ENCODE measurements around the gene MRPS34.

The MRPS34 gene

DNA sequence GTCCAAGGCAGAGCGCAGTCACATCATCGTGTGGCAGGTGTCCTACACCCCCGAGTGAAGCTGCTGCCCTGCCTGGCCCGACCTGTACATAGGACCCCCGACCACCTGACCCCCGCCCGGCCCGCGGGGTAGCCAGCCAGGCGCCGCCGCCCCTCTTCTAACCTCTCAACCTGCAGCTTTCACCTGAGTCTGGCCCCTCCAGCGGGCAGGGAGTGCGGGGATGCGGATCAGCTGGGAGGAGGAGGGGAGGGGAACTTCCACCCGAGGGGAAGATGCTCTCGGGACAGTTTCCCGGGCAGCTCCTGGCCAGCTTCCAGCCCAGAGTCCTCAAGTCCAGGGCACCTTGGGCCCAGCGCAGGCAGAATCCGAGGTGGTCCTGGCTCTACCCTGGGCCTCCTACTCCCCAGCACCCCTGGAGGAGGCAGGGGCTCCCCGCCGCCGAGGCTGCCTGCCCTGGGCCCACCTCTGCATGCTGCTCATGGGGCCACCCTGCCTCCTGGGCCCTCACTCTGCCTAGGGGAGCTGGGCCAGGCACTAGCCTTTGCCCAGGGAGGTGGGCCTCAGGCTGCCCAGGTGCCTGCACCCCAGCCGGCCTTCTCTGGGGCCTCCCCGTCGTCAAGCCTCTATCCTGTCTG is 4.0 kb downstream of the MRPS34 start:
- no peak for DNase-seq

DNA sequence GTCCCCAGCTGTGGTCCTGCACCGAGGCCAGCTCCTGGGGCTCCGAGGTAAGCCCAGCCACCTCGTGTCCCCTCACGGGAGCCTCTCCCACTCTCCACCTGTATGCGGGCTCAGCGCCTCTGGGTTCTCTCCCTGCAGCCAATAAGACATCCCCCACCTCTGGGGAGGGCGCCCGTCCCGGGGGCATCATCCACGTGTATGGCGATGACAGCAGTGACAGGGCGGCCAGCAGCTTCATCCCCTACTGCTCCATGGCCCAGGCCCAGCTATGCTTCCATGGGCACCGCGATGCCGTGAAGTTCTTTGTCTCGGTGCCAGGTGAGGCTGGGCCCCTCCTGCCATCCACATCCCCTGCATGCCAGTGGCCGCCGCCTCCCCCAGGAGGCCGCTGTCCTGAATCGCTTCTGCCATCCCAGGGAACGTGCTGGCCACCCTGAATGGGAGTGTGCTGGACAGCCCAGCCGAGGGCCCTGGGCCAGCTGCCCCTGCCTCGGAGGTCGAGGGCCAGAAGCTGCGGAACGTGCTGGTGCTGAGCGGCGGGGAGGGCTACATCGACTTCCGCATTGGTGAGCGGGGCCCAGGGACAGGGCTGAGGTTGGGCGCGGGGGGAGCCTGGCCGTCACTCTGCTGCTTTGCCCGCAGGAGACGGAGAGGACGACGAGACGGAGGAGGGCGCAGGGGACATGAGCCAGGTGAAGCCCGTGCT is 4.7 kb downstream of the MRPS34 start:
- no peak for DNase-seq

DNA sequence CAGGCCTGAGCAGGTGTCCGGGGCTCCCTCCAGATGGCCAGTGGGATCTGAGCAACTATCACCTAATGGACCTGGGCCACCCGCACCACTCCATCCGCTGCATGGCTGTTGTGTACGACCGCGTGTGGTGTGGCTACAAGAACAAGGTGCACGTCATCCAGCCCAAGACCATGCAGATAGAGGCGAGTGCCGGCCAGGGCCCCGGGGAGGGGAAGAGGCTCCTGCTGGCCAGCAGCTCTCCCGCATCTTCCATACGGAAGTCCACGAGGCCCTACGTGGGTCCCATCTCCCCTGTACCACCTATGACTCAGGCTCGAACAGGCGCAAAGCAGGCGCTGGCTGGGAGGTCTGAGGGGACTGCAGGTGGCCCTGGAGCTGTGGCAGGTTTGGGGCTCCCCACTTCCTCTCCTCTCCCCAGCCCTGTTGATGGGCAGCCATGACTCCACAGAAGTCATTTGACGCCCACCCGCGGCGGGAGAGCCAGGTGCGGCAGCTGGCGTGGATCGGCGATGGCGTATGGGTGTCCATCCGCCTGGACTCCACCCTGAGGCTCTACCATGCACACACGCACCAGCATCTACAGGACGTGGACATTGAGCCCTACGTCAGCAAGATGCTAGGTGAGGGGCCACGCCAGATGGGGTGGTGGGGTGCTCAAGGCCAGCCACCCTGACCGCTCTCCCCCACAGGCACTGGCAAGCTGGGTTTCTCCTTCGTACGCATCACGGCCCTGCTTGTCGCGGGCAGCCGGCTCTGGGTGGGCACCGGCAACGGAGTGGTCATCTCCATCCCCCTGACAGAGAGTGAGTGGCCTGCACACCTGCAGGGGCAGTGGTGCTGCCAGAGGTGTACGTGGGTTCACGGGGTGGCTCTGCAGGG is 5.6 kb downstream of the MRPS34 start:
- DNase-seq: no peak

DNA sequence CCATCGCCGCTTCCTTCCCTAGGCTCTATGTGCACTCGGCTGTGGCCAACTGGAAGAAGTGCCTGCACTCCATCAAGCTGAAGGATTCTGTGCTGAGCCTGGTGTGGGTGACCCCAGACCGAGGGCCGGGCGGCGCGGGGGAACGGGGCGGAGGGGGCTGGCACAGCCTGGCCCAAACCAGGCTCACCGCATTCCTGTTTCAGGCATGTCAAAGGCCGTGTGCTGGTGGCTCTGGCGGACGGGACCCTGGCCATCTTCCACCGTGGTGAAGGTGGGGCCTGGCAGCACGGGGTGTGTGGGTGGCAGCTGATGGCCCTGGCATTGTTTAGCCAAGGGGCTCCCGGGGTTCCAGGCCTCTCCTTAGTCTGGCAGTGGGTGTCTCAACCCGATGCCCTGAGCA is 6.2 kb downstream of the MRPS34 start:
- no peak for DNase-seq

DNA sequence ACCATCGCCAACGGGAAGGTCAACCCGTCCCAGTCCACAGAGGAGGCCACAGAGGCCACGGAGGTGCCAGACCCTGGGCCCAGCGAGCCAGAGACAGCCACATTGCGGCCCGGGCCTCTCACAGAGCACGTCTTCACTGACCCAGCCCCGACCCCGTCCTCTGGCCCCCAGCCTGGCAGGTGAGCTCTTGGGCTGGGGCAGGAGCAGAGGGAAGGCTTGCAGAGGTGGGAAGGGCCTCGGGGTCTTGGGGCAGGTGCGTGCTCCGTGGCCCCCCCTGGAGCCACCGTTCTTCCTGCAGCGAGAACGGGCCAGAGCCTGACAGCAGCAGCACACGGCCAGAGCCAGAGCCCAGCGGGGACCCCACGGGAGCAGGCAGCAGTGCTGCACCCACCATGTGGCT is 6.7 kb downstream of the MRPS34 start:
- no peak for DNase-seq

DNA sequence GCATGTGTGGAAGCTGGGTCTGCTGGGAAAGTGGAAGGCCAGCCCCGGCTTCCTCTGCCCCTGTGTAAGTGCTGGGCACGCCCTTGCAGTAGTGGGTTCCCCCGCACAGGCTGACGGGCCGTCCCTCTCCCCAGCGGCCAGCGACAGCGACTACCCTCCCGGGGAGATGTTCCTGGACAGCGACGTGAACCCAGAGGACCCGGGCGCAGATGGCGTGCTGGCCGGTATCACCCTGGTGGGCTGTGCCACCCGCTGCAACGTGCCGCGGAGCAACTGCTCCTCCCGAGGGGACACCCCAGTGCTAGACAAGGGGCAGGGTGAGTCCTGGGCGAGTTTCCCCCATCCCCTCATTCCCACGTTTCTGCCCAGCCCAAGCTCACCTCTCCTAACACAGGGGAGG is 7.1 kb downstream of the MRPS34 start:
- DNase-seq: no peak

DNA sequence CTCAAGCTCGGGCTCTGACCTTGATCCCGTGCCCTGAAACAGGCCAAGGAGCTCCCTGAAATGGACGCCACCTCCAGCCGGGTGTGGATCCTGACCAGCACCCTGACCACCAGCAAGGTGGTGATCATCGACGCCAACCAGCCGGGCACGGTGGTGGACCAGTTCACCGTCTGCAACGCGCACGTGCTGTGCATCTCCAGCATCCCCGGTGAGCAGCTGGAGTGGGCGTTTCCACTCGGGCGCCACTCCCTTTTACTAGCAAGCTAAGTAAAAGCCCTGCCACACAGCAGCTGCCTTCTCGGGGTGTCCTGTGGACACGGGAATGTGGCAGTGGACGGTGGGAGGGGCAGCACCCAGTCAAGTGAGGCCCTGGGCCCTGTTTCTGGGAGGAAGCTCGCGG is 8.0 kb downstream of the MRPS34 start:
- DNase-seq: no peak

DNA sequence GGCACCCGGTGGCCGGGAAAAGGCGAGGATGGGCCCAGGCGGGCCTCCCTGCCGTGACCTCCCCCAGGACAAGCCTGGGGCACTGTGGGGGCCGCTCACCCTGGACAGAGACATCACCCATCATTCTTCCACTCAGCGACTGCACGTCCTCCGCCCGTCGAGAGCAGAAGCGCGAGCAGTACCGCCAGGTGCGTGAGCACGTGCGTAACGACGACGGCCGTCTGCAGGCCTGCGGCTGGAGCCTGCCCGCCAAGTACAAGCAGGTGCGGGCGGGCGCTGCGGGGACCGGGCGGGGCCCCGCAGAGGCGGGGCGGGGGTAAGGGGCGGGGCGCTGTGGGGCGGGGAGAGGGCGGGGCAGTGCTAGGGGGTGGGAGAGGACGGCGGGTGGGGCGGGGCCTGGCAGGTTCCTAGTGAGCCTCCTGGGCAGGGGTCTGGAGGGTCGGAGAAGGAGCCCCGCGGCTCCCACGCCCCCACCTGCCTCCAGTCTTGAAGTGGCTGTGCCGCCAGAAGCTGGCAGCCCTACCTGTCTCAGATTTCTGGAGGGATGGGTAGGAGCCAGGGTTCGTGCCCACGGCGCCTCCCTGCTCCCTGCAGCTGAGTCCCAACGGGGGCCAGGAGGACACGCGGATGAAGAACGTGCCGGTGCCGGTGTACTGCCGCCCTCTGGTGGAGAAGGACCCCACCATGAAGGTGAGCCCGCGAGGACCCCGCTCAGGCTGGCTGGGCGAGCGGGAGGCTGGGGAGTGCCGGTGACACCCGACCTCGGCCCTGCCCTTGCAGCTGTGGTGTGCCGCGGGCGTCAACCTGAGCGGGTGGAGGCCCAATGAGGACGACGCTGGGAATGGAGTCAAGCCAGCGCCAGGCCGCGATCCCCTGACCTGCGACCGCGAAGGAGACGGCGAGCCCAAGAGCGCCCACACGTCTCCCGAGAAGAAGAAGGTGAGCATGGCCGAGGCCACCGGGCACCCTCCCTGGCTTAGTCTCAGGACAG is 9.1 kb downstream of the MRPS34 start:
- DNase-seq: peak in 1 of 2 experiments; percentile 29

DNA sequence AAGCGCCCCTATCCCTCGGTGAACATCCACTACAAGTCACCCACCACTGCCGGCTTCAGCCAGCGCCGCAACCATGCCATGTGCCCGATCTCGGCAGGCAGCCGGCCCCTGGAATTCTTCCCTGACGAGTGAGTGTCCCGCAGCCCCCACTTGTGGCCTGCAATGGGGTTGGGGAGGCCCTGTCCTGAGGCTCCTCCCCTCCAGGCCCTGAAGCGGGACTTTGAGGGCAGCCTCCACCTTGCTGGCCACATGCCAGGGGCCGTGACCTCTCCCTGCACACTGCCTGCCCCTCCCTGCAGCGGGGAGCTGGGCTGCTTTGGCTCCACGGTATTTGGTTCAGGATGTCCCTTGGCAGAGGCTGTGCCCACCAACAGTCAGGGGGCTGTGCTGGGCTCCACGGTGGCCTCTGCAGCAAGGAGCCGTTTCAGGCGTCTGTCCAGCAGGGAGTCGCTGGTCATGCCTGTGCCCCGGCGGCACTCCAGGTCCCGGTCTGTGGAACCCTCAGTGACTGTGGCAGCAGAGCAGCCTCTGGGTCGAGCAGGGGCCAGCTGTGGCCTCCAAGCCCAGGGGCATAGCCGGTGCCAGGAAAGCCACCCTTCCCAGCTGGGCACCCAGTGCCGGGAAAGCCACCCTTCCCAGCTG is 9.9 kb downstream of the MRPS34 start:
- DNase-seq: no peak

DNA sequence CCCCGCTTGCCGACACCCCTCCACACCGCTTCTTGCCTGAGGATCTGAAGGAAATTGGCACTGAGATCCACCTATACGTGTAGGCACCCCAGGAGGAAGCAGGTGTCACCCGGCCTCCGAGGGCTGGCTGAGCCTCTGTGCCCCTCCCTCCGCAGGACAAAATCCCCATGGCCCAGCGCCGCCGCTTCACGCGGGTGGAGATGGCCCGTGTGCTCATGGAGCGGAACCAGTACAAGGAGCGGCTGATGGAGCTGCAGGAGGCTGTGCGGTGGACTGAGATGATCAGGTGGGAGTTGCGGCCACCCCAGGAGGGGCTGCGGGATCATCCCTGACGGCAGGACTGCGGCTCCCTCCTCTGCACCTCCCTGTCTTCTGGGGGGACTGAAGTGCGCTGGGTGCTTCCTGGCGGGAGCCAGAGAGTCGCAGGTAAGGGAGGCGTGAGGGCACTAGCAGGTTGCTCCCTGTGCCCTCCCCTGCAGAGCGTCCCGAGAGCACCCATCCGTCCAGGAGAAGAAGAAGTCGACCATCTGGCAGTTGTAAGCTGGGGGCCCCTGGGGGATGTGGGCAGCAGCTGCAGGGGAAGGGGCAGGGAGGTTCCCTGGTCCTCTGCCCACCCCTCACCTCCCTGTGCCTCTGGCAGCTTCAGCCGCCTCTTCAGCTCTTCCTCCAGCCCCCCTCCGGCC is 10.6 kb downstream of the MRPS34 start:
- no peak for DNase-seq

DNA sequence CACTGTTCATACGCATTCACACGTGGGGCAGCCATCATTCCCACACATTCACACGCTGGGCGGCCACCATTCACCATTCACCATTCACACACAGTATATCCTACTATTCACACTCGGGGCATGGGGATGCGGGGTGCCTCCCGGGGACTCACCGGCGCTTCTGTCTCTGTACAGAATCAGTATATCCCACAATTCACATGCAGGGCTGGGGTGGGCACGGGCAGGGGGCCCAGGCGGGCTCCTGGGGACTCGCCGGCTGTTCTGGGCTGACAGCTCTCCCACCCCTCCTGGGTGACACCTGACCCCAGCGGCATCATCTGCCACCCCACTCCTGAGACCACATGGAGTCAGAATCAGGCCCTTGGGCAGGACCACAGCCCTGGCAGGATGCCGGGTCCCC is 11.2 kb downstream of the MRPS34 start:
- no peak for DNase-seq

DNA sequence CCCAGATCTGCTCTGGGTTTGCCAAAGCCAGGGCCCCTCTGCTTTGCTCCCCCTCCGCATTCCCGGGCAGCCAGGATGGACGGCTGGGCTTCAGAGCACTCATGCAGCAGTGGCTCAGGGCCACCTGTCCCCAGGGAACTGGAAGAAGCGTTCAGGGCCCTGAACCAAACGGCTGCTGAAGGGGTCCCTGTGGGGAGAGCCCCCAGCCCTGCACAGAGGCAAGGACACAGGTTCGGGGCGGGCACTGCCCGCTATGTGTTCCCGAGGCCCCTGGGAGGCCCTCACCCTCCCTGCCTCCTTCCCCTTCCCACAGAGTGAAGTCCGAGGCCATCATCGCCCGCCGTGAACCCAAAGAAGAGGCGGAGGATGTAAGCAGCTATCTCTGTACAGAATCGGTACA is 12.0 kb downstream of the MRPS34 start:
- no peak for DNase-seq

DNA sequence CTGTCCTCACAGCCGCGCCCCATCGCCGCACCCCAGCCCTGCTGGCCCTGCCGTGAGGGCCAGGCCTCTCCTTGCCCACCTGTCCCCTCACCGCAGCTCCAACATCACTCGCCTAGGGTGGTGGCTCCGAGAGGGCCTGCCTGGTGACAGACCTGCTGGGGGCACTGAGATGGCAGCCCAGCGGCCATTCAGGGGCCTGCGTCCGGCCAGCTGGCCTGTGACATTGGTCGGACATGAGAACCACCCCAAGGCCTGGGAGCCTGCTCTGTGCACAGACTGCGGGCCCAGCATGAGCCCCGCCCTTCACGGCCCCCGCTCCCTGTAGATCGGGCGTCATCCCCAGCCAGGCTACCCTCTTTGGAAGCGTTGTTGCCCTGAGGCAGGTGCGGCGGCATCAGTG is 13.4 kb downstream of the MRPS34 start:
- DNase-seq: no peak

DNA sequence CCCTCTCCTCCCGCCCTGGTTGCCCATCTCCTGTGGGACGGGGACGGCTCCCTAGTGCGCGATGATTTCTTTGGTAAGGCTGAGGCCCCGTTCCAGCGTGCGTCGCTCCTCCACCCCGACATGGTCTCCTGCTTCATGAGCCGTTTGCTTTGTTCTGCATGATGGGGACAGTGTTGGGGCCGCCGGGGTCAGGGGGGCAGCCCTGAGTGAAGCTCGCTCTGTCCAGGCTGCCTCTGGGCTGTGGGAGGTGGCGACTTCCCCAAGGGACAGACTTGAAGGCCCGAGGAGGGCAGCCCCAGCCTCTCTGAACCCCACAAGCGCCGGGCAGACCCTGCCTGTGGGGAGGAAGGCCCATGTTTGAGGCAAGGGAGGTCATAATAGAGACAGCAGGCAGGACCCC is 14.0 kb downstream of the MRPS34 start:
- no peak for DNase-seq

DNA sequence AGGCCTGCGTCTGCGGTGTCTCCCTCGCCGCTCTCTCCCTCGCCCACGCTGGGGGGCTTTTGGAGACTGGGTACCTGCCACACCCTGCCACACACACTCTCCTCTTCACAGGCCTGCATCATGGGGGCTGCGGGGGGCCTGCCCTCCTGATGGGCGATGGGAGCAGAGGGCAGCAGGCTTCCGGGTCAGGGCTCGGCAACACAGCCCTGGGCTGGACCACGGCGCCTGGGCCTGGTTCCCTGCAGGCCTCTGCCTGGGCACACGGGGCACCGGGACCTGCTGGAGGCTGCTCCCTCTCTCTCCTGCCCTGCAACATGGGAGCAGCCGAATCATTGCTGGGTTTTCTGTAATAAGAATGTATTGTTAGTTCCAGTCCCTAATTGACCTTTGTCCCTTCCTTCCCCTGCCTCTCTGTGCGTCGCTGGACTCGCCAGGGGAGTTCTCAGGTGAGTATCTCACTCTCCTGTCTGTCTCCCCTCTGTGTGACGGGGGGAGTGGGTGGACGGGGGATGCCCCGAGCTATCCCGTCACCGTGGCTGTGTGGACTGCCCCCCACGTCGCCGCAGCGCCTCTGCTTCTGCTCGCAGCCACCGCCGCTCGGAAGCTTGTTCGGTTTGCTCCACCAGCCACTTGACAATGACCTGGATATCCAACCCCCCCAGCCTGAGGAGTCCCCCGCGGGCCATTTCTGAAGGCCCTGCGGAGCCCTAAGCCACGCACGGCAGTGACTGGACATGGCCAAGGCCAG is 15.0 kb downstream of the MRPS34 start:
- DNase-seq: no peak

DNA sequence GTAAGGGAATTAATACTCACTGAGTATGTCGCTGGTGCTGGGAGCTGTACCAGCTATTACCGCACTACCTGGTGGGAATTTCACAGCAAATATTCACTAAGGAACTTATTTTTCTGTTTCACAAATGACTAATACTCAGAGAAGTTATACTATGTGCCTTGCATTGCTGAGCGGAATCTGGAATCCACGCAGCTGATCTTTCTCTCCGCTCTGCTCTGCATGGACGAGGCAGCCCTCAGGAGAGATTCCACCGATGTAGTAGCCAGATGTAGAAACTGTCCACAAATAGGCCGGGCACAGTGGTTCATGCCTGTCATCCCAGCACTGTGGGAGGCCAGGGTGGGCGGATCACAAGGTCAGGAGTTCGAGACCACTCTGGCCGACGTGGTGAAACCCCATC is 18.7 kb downstream of the MRPS34 start:
- DNase-seq: no peak

DNA sequence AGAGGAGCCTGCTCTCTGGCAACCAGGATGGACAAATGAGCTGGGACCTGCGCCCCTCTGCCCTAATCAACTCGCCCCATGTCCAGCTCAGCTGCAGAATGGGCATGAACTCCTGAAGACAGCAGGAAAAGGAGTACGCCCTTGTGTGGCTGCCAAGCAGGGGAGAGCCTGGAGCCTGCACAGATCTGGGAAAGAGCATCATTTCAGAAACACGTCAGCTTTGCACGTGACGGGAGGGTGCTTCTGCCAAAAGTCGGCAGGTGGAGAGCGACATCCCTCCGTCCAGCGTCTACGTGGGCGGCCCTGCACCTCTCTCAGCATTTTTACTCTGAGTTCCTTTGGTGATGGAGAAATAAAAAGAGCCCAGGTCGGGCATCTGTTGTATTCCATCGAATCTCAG is 20.1 kb downstream of the MRPS34 start:
- DNase-seq: no peak

DNA sequence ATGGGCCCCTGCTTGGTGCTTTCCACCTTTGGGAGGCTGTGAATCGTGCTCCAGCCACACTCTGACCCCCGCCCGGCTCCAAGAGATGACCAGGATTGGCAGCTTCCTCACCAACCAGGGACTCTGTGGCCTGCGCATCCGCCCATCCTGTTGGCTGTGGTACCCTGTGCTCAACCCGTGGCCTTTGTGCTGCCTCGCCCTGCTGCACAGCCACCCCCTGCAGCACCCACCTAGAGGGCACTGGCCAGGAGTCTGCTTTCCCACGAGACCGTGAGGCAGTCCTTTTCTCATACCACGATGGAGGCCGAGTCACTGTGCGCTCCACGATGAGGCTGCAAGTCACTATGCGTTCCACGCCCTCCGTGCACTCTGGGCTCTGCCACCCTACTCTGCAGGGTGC is 21.0 kb downstream of the MRPS34 start:
- DNase-seq: no peak

DNA sequence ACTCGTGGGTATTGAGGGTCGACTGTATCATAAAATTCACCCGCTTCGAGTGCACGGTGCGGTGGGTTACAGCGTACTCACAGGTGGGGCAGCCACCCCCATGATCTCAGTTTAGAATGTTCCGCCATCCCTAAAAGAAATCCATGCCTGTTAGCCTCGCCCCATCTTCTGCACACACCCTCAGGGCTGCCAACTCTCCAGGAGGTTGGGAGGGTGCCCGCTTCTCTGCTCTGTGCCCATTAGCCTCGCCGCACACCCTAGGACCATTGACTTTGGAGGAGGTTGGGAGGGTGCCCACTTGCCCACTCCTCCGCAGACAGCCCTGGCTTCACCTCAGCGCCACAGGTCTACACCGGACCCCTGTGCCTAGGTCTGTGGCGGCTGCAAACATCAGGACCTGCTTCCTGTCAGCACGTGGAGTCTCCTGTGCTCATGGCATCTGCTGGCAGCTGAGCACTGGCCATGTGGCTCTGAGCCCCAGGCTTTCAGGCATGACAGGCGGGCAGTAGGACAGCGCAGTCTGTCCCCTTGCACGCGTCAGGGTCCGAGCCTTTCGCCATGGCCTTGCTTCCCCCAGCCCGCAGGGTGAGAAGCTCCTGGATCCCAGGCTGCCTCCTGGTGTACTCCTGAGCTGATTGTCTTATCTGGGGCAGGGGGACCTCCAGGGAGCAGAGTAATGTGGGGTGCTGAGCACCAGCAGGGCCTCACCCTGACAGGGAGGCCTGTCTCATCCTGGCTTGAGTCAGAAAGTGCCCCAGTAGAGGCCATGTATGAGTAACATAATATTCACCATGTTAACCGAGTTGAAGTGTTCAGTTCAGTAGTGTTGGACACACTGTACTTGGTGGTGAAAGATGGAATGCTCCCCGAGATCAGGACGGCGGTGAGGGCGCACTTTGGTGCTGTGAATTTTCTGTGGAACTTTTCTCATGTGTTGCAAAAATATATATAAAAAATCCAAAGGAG is 23.5 kb downstream of the MRPS34 start:
- DNase-seq: no peak

DNA sequence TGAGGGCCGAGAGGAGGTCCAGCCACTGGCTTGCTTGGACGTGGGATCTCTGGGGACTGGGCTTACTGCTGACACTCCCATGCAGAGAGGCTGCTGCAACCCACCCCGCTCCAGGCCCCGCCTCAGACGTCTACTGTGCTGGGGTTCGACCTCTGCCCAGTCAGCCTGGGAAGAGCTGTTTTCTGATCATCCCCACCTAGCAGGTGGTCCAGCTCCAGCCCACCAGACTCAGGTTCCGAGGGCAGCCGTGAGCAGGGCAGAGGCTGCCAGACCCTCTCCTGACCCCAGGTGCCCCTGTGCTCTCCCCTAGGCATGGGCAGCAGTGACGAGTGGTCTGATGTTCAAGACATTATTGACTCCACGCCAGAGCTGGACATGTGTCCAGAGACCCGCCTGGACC is 25.0 kb downstream of the MRPS34 start:
- no peak for DNase-seq

Data from activated T-cell treated with anti-CD3 and anti-CD28 coated beads, Interleukin-2, amount 50 U/mL, for 48 hours (primary cell).